IMR-90 (cell line): ENCODE results near the gene LRFN4. TPM values are rescaled to one million over a fixed set of nuclear protein-coding genes. Genes with fewer than 3 reads are reported as not detected.

ENCODE experiments used
- ATAC-seq: fragments of 200-7000 bp; cut with Tn5 transposase; 2 replicates; pipeline ENCODE4 v1.9.1; 2020; ENCODE audit warnings: low read depth, mild to moderate bottlenecking, moderate library complexity
- BruUV-seq: library from RNA; stranded (reverse); fragments of 400-500 nt; replicated peaks from 2 replicates; lab custom pipeline; 2021; lab: Mats Ljungman, UMichigan
- CTCF ChIA-PET: fragments of 300-600 bp; formaldehyde crosslinking; extraction: SDS; loops from one replicate; lab custom pipeline; 2021; ENCODE audit warnings: antibody characterized with exemption; lab: Yijun Ruan, JAX
- POLR2A ChIA-PET: fragments of 300-600 bp; sonication (Branson Sonifier 250); formaldehyde crosslinking; loops from one replicate; lab custom pipeline; 2022; ENCODE audit warnings: antibody characterized with exemption; ENCODE audit not compliant: unreplicated experiment; lab: Charles Lee
- DNase-seq: peaks from one replicate; pipeline ENCODE4 v3.0.0; 2013
- H2AFZ ChIP-seq: replicated peaks from 2 replicates; pipeline ENCODE3; 2013; ENCODE audit warnings: low read length, mild to moderate bottlenecking; ENCODE audit not compliant: poor library complexity
- H2AK5ac ChIP-seq: 2 replicates; pipeline ENCODE4 v1.6.1; 2013; ENCODE audit warnings: low read depth, low read length, inconsistent platforms
- H2AK9ac ChIP-seq: replicated peaks from 2 replicates; pipeline ENCODE3; 2013; ENCODE audit warnings: mild to moderate bottlenecking, low read depth, low read length, moderate library complexity; ENCODE audit not compliant: poor library complexity
- H2BK120ac ChIP-seq: 2 replicates; pipeline ENCODE4 v1.6.1; 2013; ENCODE audit warnings: low read depth, low read length, inconsistent platforms
- H2BK15ac ChIP-seq: 3 replicates; pipeline ENCODE4 v1.6.1; 2013; ENCODE audit warnings: low read depth, low read length, inconsistent platforms
- H2BK20ac ChIP-seq: 2 replicates; pipeline ENCODE4 v1.6.1; 2013; ENCODE audit warnings: low read depth, mild to moderate bottlenecking, inconsistent platforms, low read length, moderate library complexity
- H2BK5ac ChIP-seq: 2 replicates; pipeline ENCODE4 v1.6.1; 2013; ENCODE audit warnings: mild to moderate bottlenecking, low read depth, low read length, inconsistent platforms; ENCODE audit not compliant: poor library complexity, severe bottlenecking
- H3K14ac ChIP-seq: replicated peaks from 2 replicates; pipeline ENCODE4 v1.6.1; 2013; ENCODE audit warnings: low read depth, low read length, inconsistent platforms
- H3K18ac ChIP-seq: 2 replicates; pipeline ENCODE4 v1.6.1; 2013; ENCODE audit warnings: low read depth, low read length, control low read depth
- H3K23ac ChIP-seq: 2 replicates; pipeline ENCODE4 v1.6.1; 2013; ENCODE audit warnings: low read depth, low read length, inconsistent platforms
- H3K27ac ChIP-seq: 2 replicates; pipeline ENCODE4 v1.5.1; 2013; ENCODE audit warnings: mild to moderate bottlenecking, control low read depth, low read length; ENCODE audit not compliant: insufficient read depth
- H3K27me3 ChIP-seq: 2 replicates; pipeline ENCODE4 v1.6.1; 2013; ENCODE audit warnings: low read length; ENCODE audit not compliant: control insufficient read depth, insufficient read depth
- H3K36me3 ChIP-seq: 2 replicates; pipeline ENCODE4 v1.6.1; 2013; ENCODE audit warnings: low read length, mixed read lengths; ENCODE audit not compliant: control insufficient read depth, insufficient read depth
- H3K4ac ChIP-seq: 2 replicates; pipeline ENCODE4 v1.6.1; 2013; ENCODE audit warnings: low read depth, low read length, inconsistent platforms
- H3K4me1 ChIP-seq: 2 replicates; pipeline ENCODE4 v1.6.1; 2013; ENCODE audit warnings: low read length, mixed read lengths; ENCODE audit not compliant: control insufficient read depth, insufficient read depth
- H3K4me2 ChIP-seq: 2 replicates; pipeline ENCODE4 v1.6.1; 2013; ENCODE audit warnings: low read depth, mild to moderate bottlenecking, control low read depth, low read length, moderate library complexity
- H3K4me3 ChIP-seq: 2 replicates; pipeline ENCODE4 v1.5.1; 2013; ENCODE audit warnings: low read depth, mild to moderate bottlenecking, control low read depth, low read length, moderate library complexity; ENCODE audit not compliant: insufficient read depth
- H3K56ac ChIP-seq: 2 replicates; pipeline ENCODE4 v1.6.1; 2013; ENCODE audit warnings: low read length, inconsistent platforms; ENCODE audit not compliant: insufficient read depth; ENCODE audit errors: extremely low read depth
- H3K79me1 ChIP-seq, 2 experiments: 2 replicates each; pipeline ENCODE4 v1.6.1; 2013; ENCODE audit warnings: low read length in 2 of 2, inconsistent platforms in 1 of 2, low read depth in 1 of 2
- H3K9ac ChIP-seq: 2 replicates; pipeline ENCODE4 v1.6.1; 2013; ENCODE audit warnings: low read depth, low read length, control low read depth
- H3K9me1 ChIP-seq: 2 replicates; pipeline ENCODE4 v1.6.1; 2013; ENCODE audit warnings: low read length, inconsistent platforms; ENCODE audit not compliant: insufficient read depth
- H3K9me3 ChIP-seq: 2 replicates; pipeline ENCODE4 v1.6.1; 2013; ENCODE audit warnings: low read length; ENCODE audit not compliant: control insufficient read depth, insufficient read depth
- H4K20me1 ChIP-seq: 2 replicates; pipeline ENCODE4 v1.6.1; 2013; ENCODE audit warnings: low read length, inconsistent platforms; ENCODE audit not compliant: insufficient read depth
- H4K5ac ChIP-seq: 2 replicates; pipeline ENCODE4 v1.6.1; 2013; ENCODE audit warnings: mild to moderate bottlenecking, low read depth, low read length, control low read depth
- H4K8ac ChIP-seq, 2 experiments: 2 replicates each; pipeline ENCODE4 v1.6.1; 2013; ENCODE audit warnings: low read depth in 2 of 2, low read length in 2 of 2, control low read depth in 1 of 2, inconsistent platforms in 1 of 2
- H4K91ac ChIP-seq: 2 replicates; pipeline ENCODE4 v1.6.1; 2013; ENCODE audit warnings: low read depth, low read length, inconsistent platforms; ENCODE audit not compliant: insufficient read depth
- CHD1 ChIP-seq: IDR thresholded peaks from 2 replicates; pipeline ENCODE4 v1.6.1; 2012; ENCODE audit warnings: low read depth, low read length, improper control_type of control experiment
- CTCF ChIP-seq: conservative IDR thresholded peaks from 2 replicates; pipeline ENCODE4 v1.5.1; 2012; ENCODE audit warnings: mild to moderate bottlenecking, low read depth, low read length, improper control_type of control experiment
- FOS ChIP-seq: fragments of 150-350 bp; IDR thresholded peaks from 2 replicates; pipeline ENCODE4 v1.6.1; 2016; ENCODE audit warnings: low read depth, low read length
- MAZ ChIP-seq: IDR thresholded peaks from 2 replicates; pipeline ENCODE4 v1.6.1; 2012; ENCODE audit warnings: low read depth, mild to moderate bottlenecking, low read length, improper control_type of control experiment, moderate library complexity, borderline replicate concordance
- NFE2L2 ChIP-seq: fragments of 150-350 bp; IDR thresholded peaks from 2 replicates; pipeline ENCODE4 v1.6.1; 2016; ENCODE audit warnings: low read depth, mild to moderate bottlenecking, low read length
- RCOR1 ChIP-seq: IDR thresholded peaks from 2 replicates; pipeline ENCODE4 v1.6.1; 2012; ENCODE audit warnings: mild to moderate bottlenecking, low read length, improper control_type of control experiment; ENCODE audit not compliant: insufficient replicate concordance
- RFX5 ChIP-seq: IDR thresholded peaks from 2 replicates; pipeline ENCODE4 v1.8.0; 2012; ENCODE audit warnings: low read depth, mild to moderate bottlenecking, low read length, moderate library complexity
- SMC3 ChIP-seq: fragments of 150-350 bp; IDR thresholded peaks from 2 replicates; pipeline ENCODE4 v1.6.1; 2016; ENCODE audit warnings: low read depth, mild to moderate bottlenecking, antibody characterized with exemption, low read length, moderate library complexity
- USF2 ChIP-seq: fragments of 150-350 bp; IDR thresholded peaks from 2 replicates; pipeline ENCODE4 v1.6.1; 2017; ENCODE audit warnings: mild to moderate bottlenecking, antibody characterized with exemption, low read length, low read depth
- WGBS, 2 experiments: methylation state at CpG; one replicate each; pipeline versions ENCODE4 v1.1.5 to v1.1.7; 2013; ENCODE audit warnings: missing lambda C conversion rate in 2 of 2; ENCODE audit not compliant: insufficient read length in 1 of 2; ENCODE audit errors: extremely low coverage in 2 of 2; 5-methylcytosine and 5-hydroxymethylcytosine counted together
- dilution Hi-C: fragments of 300-500 bp; cut with HindIII; formaldehyde crosslinking; loops from one replicate; pipeline ENCODE4 v1.14.3; 2018; ENCODE audit warnings: low sequenced_read_pairs; ENCODE audit not compliant: unreplicated experiment
- in situ Hi-C: fragments of 300-500 bp; cut with MboI; formaldehyde crosslinking; loops from 3 replicates; pipeline ENCODE4 v1.14.3; 2019; ENCODE audit warnings: low sequenced_read_pairs, inconsistent platforms, mixed read lengths
- intact Hi-C: fragments of 100-400 bp; cut with micrococcal nuclease; formaldehyde crosslinking; loops from 2 replicates; pipeline ENCODE4 v1.10.0; 2022
- polyA plus RNA-seq, 3 experiments: library from polyadenylated mRNA; depleted of rRNA; stranded (reverse); fragments of >200 nt; gene quantifications; 2 replicates each; pipeline ENCODE4 v1.2.3, GENCODE V29; 2012; ENCODE audit warnings: low replicate concordance in 1 of 3
- total RNA-seq: library from RNA; depleted of rRNA; stranded (reverse); fragments of >200 nt; gene quantifications from 2 replicates; pipeline ENCODE4 v1.2.3, GENCODE V29; 2012

LRFN4 gene
- total and polyA plus RNA-seq, 2 of the 4 experiments (the other 2 are of a cell fraction), result 6.1 to 18.9 TPM

- no peak for TF ChIP-seq CTCF
Observed at GRCh38 chr11:66844496-66845142, 12.2 kb upstream of the LRFN4 start (continued).

- Histone ChIP-seq H3K23ac (no peak overlapping the region), H3K14ac (no peak overlapping the region), H2AFZ (no peak overlapping the region), H3K27ac (no peak overlapping the region), H3K79me1 (peaks cover 25 to 54% of the 10 kb centered on the region in 2 experiments), H4K8ac (no peak overlapping the region), H3K18ac (no peak overlapping the region), H3K27me3 (no peaks in the 10 kb centered on the region), H2AK5ac (no peak overlapping the region), H3K4me1 (peaks cover 6% of the 10 kb centered on the region), H3K9ac (no peak overlapping the region), H3K56ac (no peak overlapping the region), H2BK5ac (no peak overlapping the region), H4K5ac (no peak overlapping the region), H2BK120ac (no peak overlapping the region), H4K20me1 (peaks cover 17% of the 10 kb centered on the region; the same call in 1 of the 2 replicates), H3K4ac (no peak overlapping the region), H3K9me3 (no peaks in the 10 kb centered on the region), H3K36me3 (peaks cover 47% of the 10 kb centered on the region), H3K4me3 (no peak overlapping the region), H2AK9ac (peak overlapping the region; percentile 77), H2BK20ac (no peak overlapping the region), H3K9me1 (no peaks in the 10 kb centered on the region; the same call in 1 of the 2 replicates), H4K91ac (no peak overlapping the region), H3K4me2 (no peak overlapping the region), H2BK15ac (no peak overlapping the region)
- WGBS, 2 experiments, result 95% methylated on average over 4 of the region's 15 CpGs; no CpG with 5 or more reads in 1 of the 2 experiments
- CTCF ChIA-PET, result no interaction called here
- in situ Hi-C loops (no loop called here), intact Hi-C loops (no loop called here), dilution Hi-C loops (no loop called here)
- POLR2A ChIA-PET, result no interaction called here
- DNase-seq (no peak), ATAC-seq (no peak)
- no TSS peak for BruUV-seq
- TF ChIP-seq MAZ (no peak), CHD1 (no peak), RCOR1 (no peak), USF2 (no peak), SMC3 (no peak), NFE2L2 (no peak), RFX5 (no peak), CTCF (no peak), FOS (no peak)
Observed at GRCh38 chr11:66845143-66845875, 11.6 kb upstream of the LRFN4 start.
